Measurements from ENCODE around the gene POT1. TPM values are rescaled to one million over a fixed set of nuclear protein-coding genes. Genes with fewer than 3 reads are reported as not detected.
A peak's percentile ranks its signal among the peaks of the same experiment; 100 is the strongest.

Gene POT1
- total RNA-seq, 2 donors from 2014 or later: 27.3 to 27.8 TPM

- Mint-ChIP-seq H3K27ac (no peak overlapping the region), H3K4me1 (ENCODE audit: low read depth in 2 of 2) (peaks cover 0 to 11% of the 10 kb centered on the region in 2 donors), H3K27me3 (no peaks in the 10 kb centered on the region), H3K9me3 (no peaks in the 10 kb centered on the region), H3K36me3 (peaks cover 25% of the 10 kb centered on the region), H3K4me3 (peak overlapping the region; percentile 18)
- ATAC-seq (no peak), DNase-seq (ENCODE audit: low spot score) (no peak)
Observed at GRCh38 chr7:124893140-124893827, 36.3 kb downstream of the POT1 start.

- Mint-ChIP-seq H3K4me1 (ENCODE audit: low read depth in 2 of 2) (no peaks in the 10 kb centered on the region), H3K9me3 (no peaks in the 10 kb centered on the region), H3K27ac (no peak overlapping the region), H3K4me3 (no peak overlapping the region), H3K36me3 (peaks cover 20% of the 10 kb centered on the region), H3K27me3 (no peaks in the 10 kb centered on the region)
- DNase-seq (ENCODE audit: low spot score) (no peak), ATAC-seq (no peak)
Observed at GRCh38 chr7:124887247-124887646, 42.4 kb downstream of the POT1 start.

DNA sequence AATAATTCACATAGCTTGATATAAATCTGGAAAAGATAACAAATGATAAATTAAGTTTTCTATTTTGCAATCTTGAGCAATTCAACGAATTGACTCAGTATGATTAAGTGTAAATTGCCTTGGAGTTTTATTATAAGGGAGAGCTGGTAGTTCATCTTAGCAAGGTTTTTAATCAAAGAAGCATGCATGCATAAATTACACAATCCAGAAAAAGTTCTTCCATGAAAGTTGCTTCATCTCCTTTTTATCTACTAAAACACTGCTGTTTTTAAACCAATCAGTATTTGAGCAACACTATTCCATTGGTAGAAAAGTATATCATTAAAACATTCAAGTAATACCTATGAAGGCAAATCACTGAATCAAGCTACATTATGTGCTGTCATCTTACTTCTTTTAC lies 47.6 kb downstream of the POT1 start:
- no peak for DNase-seq (ENCODE audit: low spot score)
- no peaks in the 10 kb centered on the region for H3K9me3 Mint-ChIP-seq
- H3K27ac Mint-ChIP-seq: no peak overlapping the region
- peaks cover 3% of the 10 kb centered on the region for H3K36me3 Mint-ChIP-seq
- H3K4me1 Mint-ChIP-seq (ENCODE audit: low read depth in 2 of 2): no peaks in the 10 kb centered on the region
- H3K4me3 Mint-ChIP-seq: no peak overlapping the region
- H3K27me3 Mint-ChIP-seq: no peaks in the 10 kb centered on the region
- ATAC-seq: no peak

- no peak overlapping the region for H3K27ac Mint-ChIP-seq
- peaks cover 4% of the 10 kb centered on the region for H3K36me3 Mint-ChIP-seq
- no peak overlapping the region for H3K4me3 Mint-ChIP-seq
- H3K27me3 Mint-ChIP-seq: no peaks in the 10 kb centered on the region
- ATAC-seq (no peak), DNase-seq (ENCODE audit: low spot score) (no peak)
- no peaks in the 10 kb centered on the region for H3K4me1 Mint-ChIP-seq (ENCODE audit: low read depth in 2 of 2)
- H3K9me3 Mint-ChIP-seq: no peaks in the 10 kb centered on the region
Observed at GRCh38 chr7:124879771-124880170, 49.9 kb downstream of the POT1 start.

- Mint-ChIP-seq H3K9me3 (no peaks in the 10 kb centered on the region), H3K36me3 (peaks cover 4% of the 10 kb centered on the region), H3K27ac (no peak overlapping the region), H3K27me3 (no peaks in the 10 kb centered on the region), H3K4me3 (no peak overlapping the region), H3K4me1 (ENCODE audit: low read depth in 2 of 2) (no peaks in the 10 kb centered on the region)
- ATAC-seq (no peak), DNase-seq (ENCODE audit: low spot score) (no peak)
Observed at GRCh38 chr7:124879103-124879502, 50.5 kb downstream of the POT1 start.

GRCh38 chr7:124874644-124875163 lies 54.9 kb downstream of the POT1 start:
- H3K4me1 Mint-ChIP-seq (ENCODE audit: low read depth in 2 of 2): no peaks in the 10 kb centered on the region
- ATAC-seq: no peak
- no peaks in the 10 kb centered on the region for H3K9me3 Mint-ChIP-seq

GRCh38 chr7:124857672-124858235 lies 71.9 kb downstream of the POT1 start:
- H3K4me3 Mint-ChIP-seq: no peak overlapping the region
- no peaks in the 10 kb centered on the region for H3K9me3 Mint-ChIP-seq
- peak; percentile 36 to 38 for ATAC-seq
- H3K27ac Mint-ChIP-seq: no peak overlapping the region
- no peak for DNase-seq (ENCODE audit: low spot score)
- no peaks in the 10 kb centered on the region for H3K27me3 Mint-ChIP-seq
- H3K4me1 Mint-ChIP-seq (ENCODE audit: low read depth in 2 of 2): no peaks in the 10 kb centered on the region
- H3K36me3 Mint-ChIP-seq: peaks cover 5% of the 10 kb centered on the region

More at GRCh38 chr7:124874644-124875163, 54.9 kb downstream of the POT1 start:
- H3K36me3 Mint-ChIP-seq: peaks cover 9% of the 10 kb centered on the region
- no peaks in the 10 kb centered on the region for H3K27me3 Mint-ChIP-seq
- H3K27ac Mint-ChIP-seq: no peak overlapping the region
- no peak for DNase-seq (ENCODE audit: low spot score)
- no peak overlapping the region for H3K4me3 Mint-ChIP-seq

GRCh38 chr7:124856299-124856888 lies 73.2 kb downstream of the POT1 start:
- DNase-seq (ENCODE audit: low spot score): no peak
- no peaks in the 10 kb centered on the region for H3K4me1 Mint-ChIP-seq (ENCODE audit: low read depth in 2 of 2)

DNA sequence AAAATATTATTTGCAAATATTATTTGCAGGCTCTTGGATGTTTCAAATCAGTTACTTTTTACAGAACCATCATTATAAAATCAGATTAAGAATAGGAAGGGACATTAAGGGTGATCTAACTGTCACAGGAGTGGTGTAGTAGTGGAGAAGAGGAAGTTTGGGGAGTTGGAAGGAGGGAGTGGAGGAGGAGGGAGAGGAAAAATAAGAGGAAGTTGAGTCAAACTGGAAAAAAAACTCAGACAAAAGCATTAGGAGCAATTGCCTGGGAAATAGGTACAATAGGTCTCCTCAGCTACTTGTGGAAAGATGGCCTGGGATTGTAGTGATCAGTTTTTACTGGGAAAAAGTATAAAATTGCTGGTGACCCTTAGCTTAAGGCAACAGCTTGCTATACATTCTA lies 86.3 kb downstream of the POT1 start:
- H3K27me3 Mint-ChIP-seq: no peaks in the 10 kb centered on the region

More at GRCh38 chr7:124856299-124856888, 73.2 kb downstream of the POT1 start:
- no peaks in the 10 kb centered on the region for H3K9me3 Mint-ChIP-seq
- ATAC-seq: no peak
- H3K36me3 Mint-ChIP-seq: peaks cover 5% of the 10 kb centered on the region
- H3K27ac Mint-ChIP-seq: no peak overlapping the region
- H3K4me3 Mint-ChIP-seq: no peak overlapping the region
- H3K27me3 Mint-ChIP-seq: no peaks in the 10 kb centered on the region

GRCh38 chr7:124840435-124840834 lies 89.2 kb downstream of the POT1 start:
- Mint-ChIP-seq H3K27ac (no peak overlapping the region), H3K9me3 (no peaks in the 10 kb centered on the region), H3K4me1 (ENCODE audit: low read depth in 2 of 2) (peaks cover 0 to 4% of the 10 kb centered on the region in 2 donors), H3K4me3 (no peak overlapping the region), H3K27me3 (no peaks in the 10 kb centered on the region), H3K36me3 (no peaks in the 10 kb centered on the region)
- DNase-seq (ENCODE audit: low spot score) (no peak), ATAC-seq (no peak)

More for the DNA sequence above, 86.3 kb downstream of the POT1 start:
- H3K9me3 Mint-ChIP-seq: no peaks in the 10 kb centered on the region
- ATAC-seq: no peak
- H3K27ac Mint-ChIP-seq: no peak overlapping the region
- H3K36me3 Mint-ChIP-seq: no peaks in the 10 kb centered on the region
- DNase-seq (ENCODE audit: low spot score): no peak
- peaks cover 0 to 4% of the 10 kb centered on the region in 2 donors for H3K4me1 Mint-ChIP-seq (ENCODE audit: low read depth in 2 of 2)
- H3K4me3 Mint-ChIP-seq: no peak overlapping the region

DNA sequence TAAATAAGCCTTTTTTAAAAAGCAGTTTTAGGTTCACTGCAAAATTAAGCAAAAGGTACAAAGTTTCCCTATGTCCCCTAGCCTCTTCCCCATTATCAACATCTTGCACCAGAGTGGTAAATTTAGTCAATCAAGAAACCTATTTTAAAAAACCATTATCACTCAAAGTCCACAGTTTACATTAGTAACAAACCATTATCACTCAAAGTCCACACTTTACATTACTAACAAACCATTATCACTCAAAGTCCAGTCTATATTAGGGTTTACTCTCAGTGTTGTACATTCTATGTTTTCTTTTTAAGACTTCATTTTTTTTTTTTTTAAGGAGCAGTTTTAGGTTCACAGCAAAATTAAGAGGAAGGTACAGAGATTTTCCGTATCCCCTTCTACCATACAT lies 89.9 kb downstream of the POT1 start:
- Mint-ChIP-seq H3K9me3 (no peaks in the 10 kb centered on the region), H3K36me3 (peaks cover under 1% of the 10 kb centered on the region), H3K4me3 (no peak overlapping the region), H3K4me1 (ENCODE audit: low read depth in 2 of 2) (peaks cover 0 to 4% of the 10 kb centered on the region in 2 donors), H3K27ac (no peak overlapping the region), H3K27me3 (no peaks in the 10 kb centered on the region)
- DNase-seq (ENCODE audit: low spot score): no peak
- no peak for ATAC-seq

- Mint-ChIP-seq H3K36me3 (peaks cover 14% of the 10 kb centered on the region), H3K27me3 (no peaks in the 10 kb centered on the region), H3K4me1 (ENCODE audit: low read depth in 2 of 2) (no peaks in the 10 kb centered on the region), H3K4me3 (no peak overlapping the region), H3K9me3 (no peaks in the 10 kb centered on the region), H3K27ac (no peak overlapping the region)
- ATAC-seq (no peak), DNase-seq (ENCODE audit: low spot score) (no peak)
Observed at GRCh38 chr7:124836173-124836572, 93.5 kb downstream of the POT1 start.

DNA sequence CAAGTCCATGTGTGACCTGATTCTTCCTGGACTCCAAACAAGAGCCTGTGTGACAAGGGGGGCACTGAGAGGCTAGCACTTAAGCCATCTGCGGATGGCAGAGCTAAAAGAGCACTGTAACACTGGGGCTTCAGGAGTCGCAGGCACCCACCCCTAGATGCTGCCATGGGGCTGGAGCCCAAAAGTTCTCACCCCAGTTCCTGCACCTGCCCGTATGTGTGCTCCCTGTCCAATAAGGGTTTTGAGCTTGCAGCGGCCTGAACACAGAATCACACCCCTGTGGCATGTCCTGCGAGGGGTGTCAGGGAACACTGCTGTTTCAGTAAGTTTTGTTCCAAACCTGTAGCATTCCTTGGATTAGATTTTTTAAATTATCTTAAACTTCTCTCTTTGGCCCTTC lies 110.8 kb downstream of the POT1 start:
- ATAC-seq (peak in 1 of 2 donors; percentile 28), DNase-seq (ENCODE audit: low spot score) (no peak)
- no peak overlapping the region for H3K27ac Mint-ChIP-seq
- peaks cover 16% of the 10 kb centered on the region for H3K36me3 Mint-ChIP-seq
- no peaks in the 10 kb centered on the region for H3K9me3 Mint-ChIP-seq
- H3K4me1 Mint-ChIP-seq (ENCODE audit: low read depth in 2 of 2): no peaks in the 10 kb centered on the region
- no peak overlapping the region for H3K4me3 Mint-ChIP-seq
- H3K27me3 Mint-ChIP-seq: no peaks in the 10 kb centered on the region
